ENCODE data around the gene ARHGEF12.

ARHGEF12 gene

DNA sequence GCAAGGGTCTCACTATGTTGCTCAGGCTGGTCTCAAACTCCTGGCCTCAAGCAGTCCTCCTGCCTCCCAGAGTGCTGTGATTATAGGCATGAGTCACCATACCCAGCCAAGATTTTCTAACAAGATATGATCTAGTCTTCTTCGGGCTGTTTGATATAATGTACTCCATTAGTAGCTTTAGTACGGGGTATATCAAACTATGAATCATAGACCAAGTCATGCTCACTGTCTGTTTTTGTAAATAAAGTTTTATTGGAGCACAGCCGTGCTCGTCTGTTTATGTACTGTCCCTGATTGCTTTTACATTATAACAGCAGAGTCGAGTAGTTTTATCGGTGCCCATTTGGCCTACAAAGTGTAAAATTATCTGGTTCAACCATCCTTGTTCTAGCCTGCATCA lies 131.4 kb downstream of the ARHGEF12 start:
- no peak overlapping the region for H2BK12ac ChIP-seq (ENCODE audit: low read length in 2 of 2)
- H3K36me3 ChIP-seq (ENCODE audit: control insufficient read depth in 1 of 2, insufficient read depth in 2 of 2, low read depth in 1 of 2, low read length in 2 of 2) = peaks cover 14 to 86% of the 10 kb centered on the region in 2 experiments
- DNase-seq = no peak
- H3K4ac ChIP-seq (ENCODE audit: low read depth in 1 of 2, low read length in 2 of 2) = no peak overlapping the region
- H2AK5ac ChIP-seq (ENCODE audit: low read length, severe bottlenecking) = no peak overlapping the region
- no peak overlapping the region for H3K9ac ChIP-seq (ENCODE audit: low read length)
- no peak overlapping the region for H2AFZ ChIP-seq (ENCODE audit: low read depth, low read length)
- no peaks in the 10 kb centered on the region for H3K27me3 ChIP-seq (ENCODE audit: control insufficient read depth in 1 of 2, insufficient read depth in 1 of 2, low read length in 2 of 2)
- H3K27ac ChIP-seq (ENCODE audit: low read length, poor library complexity, severe bottlenecking) = no peak overlapping the region
- H2BK15ac ChIP-seq (ENCODE audit: low read depth, poor library complexity, severe bottlenecking) = no peak overlapping the region
- no peak overlapping the region for H4K91ac ChIP-seq (ENCODE audit: low read length)
- no peaks in the 10 kb centered on the region for H3K9me3 ChIP-seq (ENCODE audit: control insufficient read depth, low read length)
- no peak overlapping the region for H3K4me3 ChIP-seq (ENCODE audit: insufficient read depth in 1 of 2, low read depth in 1 of 2, low read length in 2 of 2)
- no peaks in the 10 kb centered on the region for H3K4me1 ChIP-seq (ENCODE audit: control insufficient read depth, insufficient read depth, low read depth, low read length)
- H2BK120ac ChIP-seq (ENCODE audit: low read depth, low read length) = no peak overlapping the region
- no peak overlapping the region for H4K8ac ChIP-seq (ENCODE audit: low read length)
- WGBS = 74% methylated on average over 6 of the region's 6 CpGs
- no peak overlapping the region for H3K4me2 ChIP-seq (ENCODE audit: low read length, poor library complexity, severe bottlenecking)
- H3K14ac ChIP-seq (ENCODE audit: low read length in 2 of 2) = no peak overlapping the region
- H3K18ac ChIP-seq (ENCODE audit: low read depth in 1 of 2, low read length in 2 of 2) = no peak overlapping the region
- H2BK5ac ChIP-seq (ENCODE audit: low read depth, low read length, poor library complexity, severe bottlenecking) = no peak overlapping the region
- H3K79me1 ChIP-seq (replicated peaks; ENCODE audit: low read length, poor library complexity, severe bottlenecking) = peaks cover 11% of the 10 kb centered on the region
- no peak overlapping the region for H3K23ac ChIP-seq (ENCODE audit: low read length in 2 of 2)

DNA sequence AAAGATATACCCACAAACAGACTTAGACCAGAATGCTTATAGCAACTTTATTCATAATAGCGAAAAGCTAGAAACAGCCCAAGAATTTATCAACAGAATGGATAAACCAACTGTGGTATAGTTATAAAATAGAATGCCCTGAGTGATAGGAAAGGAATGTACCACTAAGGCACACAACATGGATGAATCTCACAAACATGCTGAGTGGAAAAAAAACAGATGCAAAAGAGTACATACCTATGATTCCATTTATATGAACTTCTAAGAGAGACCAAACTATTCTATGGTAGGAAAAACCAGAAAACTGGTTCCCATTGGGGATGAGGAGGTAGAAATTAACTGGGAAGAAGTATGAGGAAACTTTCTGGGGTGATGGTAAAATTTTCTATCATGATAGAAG lies 134.9 kb downstream of the ARHGEF12 start:
- Histone ChIP-seq H3K9ac (ENCODE audit: low read length) (no peak overlapping the region), H4K8ac (ENCODE audit: low read length) (no peak overlapping the region), H3K14ac (ENCODE audit: low read length in 2 of 2) (no peak overlapping the region), H3K18ac (ENCODE audit: low read depth in 1 of 2, low read length in 2 of 2) (no peak overlapping the region), H3K4ac (ENCODE audit: low read depth in 1 of 2, low read length in 2 of 2) (no peak overlapping the region), H3K27ac (ENCODE audit: low read length, poor library complexity, severe bottlenecking) (peak overlapping the region; percentile 89), H2BK120ac (ENCODE audit: low read depth, low read length) (no peak overlapping the region), H3K9me3 (ENCODE audit: control insufficient read depth, low read length) (no peaks in the 10 kb centered on the region), H3K23ac (ENCODE audit: low read length in 2 of 2) (no peak overlapping the region), H3K4me1 (ENCODE audit: control insufficient read depth, insufficient read depth, low read depth, low read length) (no peaks in the 10 kb centered on the region), H3K27me3 (ENCODE audit: control insufficient read depth in 1 of 2, insufficient read depth in 1 of 2, low read length in 2 of 2) (no peaks in the 10 kb centered on the region), H3K79me1 (replicated peaks; ENCODE audit: low read length, poor library complexity, severe bottlenecking) (peaks cover 17% of the 10 kb centered on the region), H3K4me3 (ENCODE audit: insufficient read depth in 1 of 2, low read depth in 1 of 2, low read length in 2 of 2) (no peak overlapping the region), H2BK12ac (ENCODE audit: low read length in 2 of 2) (no peak overlapping the region), H3K4me2 (ENCODE audit: low read length, poor library complexity, severe bottlenecking) (no peak overlapping the region), H2AK5ac (ENCODE audit: low read length, severe bottlenecking) (no peak overlapping the region), H2AFZ (ENCODE audit: low read depth, low read length) (no peak overlapping the region), H3K36me3 (ENCODE audit: control insufficient read depth in 1 of 2, insufficient read depth in 2 of 2, low read depth in 1 of 2, low read length in 2 of 2) (peaks cover 15 to 92% of the 10 kb centered on the region in 2 experiments), H2BK15ac (ENCODE audit: low read depth, poor library complexity, severe bottlenecking) (no peak overlapping the region), H4K91ac (ENCODE audit: low read length) (no peak overlapping the region), H2BK5ac (ENCODE audit: low read depth, low read length, poor library complexity, severe bottlenecking) (no peak overlapping the region)
- WGBS = no CpG with 5 or more reads among the region's 1 CpG
- peak; percentile 74 for DNase-seq

DNA sequence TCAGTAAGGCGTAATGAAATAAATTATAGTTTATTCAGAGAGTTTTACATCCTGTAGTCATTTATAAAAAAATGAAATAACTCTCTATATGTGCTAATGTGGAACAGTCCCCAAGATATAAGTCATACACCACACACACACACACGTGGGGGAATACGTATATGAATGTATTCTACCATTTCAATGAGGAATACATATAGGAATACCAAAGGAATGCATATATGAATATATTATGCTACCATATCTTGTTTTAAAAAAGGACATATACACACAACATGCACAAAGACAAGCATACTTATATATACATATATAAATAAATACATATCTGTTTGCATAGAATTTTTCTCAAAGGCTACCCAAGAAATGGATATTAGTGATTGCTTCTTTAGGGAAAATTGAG lies 135.8 kb downstream of the ARHGEF12 start:
- Histone ChIP-seq H2BK12ac (ENCODE audit: low read length in 2 of 2) (no peak overlapping the region), H3K9ac (ENCODE audit: low read length) (no peak overlapping the region), H3K27ac (ENCODE audit: low read length, poor library complexity, severe bottlenecking) (no peak overlapping the region), H3K14ac (ENCODE audit: low read length in 2 of 2) (no peak overlapping the region), H4K8ac (ENCODE audit: low read length) (no peak overlapping the region), H3K79me1 (replicated peaks; ENCODE audit: low read length, poor library complexity, severe bottlenecking) (peaks cover 17% of the 10 kb centered on the region), H3K36me3 (ENCODE audit: control insufficient read depth in 1 of 2, insufficient read depth in 2 of 2, low read depth in 1 of 2, low read length in 2 of 2) (peaks cover 16 to 92% of the 10 kb centered on the region in 2 experiments), H2AK5ac (ENCODE audit: low read length, severe bottlenecking) (no peak overlapping the region), H3K18ac (ENCODE audit: low read depth in 1 of 2, low read length in 2 of 2) (no peak overlapping the region), H2BK5ac (ENCODE audit: low read depth, low read length, poor library complexity, severe bottlenecking) (no peak overlapping the region), H2AFZ (ENCODE audit: low read depth, low read length) (no peak overlapping the region), H3K4me1 (ENCODE audit: control insufficient read depth, insufficient read depth, low read depth, low read length) (no peaks in the 10 kb centered on the region), H4K91ac (ENCODE audit: low read length) (no peak overlapping the region), H2BK120ac (ENCODE audit: low read depth, low read length) (no peak overlapping the region), H3K23ac (ENCODE audit: low read length in 2 of 2) (no peak overlapping the region), H3K4me2 (ENCODE audit: low read length, poor library complexity, severe bottlenecking) (no peak overlapping the region), H3K4me3 (ENCODE audit: insufficient read depth in 1 of 2, low read depth in 1 of 2, low read length in 2 of 2) (no peak overlapping the region), H2BK15ac (ENCODE audit: low read depth, poor library complexity, severe bottlenecking) (no peak overlapping the region), H3K9me3 (ENCODE audit: control insufficient read depth, low read length) (no peaks in the 10 kb centered on the region), H3K27me3 (ENCODE audit: control insufficient read depth in 1 of 2, insufficient read depth in 1 of 2, low read length in 2 of 2) (no peaks in the 10 kb centered on the region), H3K4ac (ENCODE audit: low read depth in 1 of 2, low read length in 2 of 2) (no peak overlapping the region)
- no peak for DNase-seq
- no CpG with 5 or more reads among the region's 3 CpGs for WGBS

DNA sequence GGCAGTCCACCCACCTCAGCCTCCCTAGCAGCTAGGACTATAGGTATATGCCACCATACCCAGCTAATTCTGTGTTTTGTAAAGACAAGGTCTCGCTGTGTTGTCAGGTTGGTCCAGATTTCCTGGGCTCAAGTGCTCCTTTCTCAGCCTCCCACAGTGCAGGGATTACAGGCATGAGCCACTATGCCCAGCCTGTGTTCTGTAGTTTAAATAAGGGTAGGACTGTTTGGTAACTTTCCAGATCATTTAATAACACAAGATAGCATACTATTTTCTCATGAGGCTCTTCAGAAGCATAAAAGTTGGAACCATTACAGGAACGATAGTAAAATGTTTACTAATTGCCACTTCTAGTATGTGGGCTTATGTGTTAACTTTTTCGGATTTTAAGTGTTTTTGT lies 137.3 kb downstream of the ARHGEF12 start:
- Histone ChIP-seq H2AFZ (ENCODE audit: low read depth, low read length) (no peak overlapping the region), H2BK15ac (ENCODE audit: low read depth, poor library complexity, severe bottlenecking) (no peak overlapping the region), H3K14ac (ENCODE audit: low read length in 2 of 2) (no peak overlapping the region), H3K4me3 (ENCODE audit: insufficient read depth in 1 of 2, low read depth in 1 of 2, low read length in 2 of 2) (no peak overlapping the region), H2BK120ac (ENCODE audit: low read depth, low read length) (no peak overlapping the region), H4K91ac (ENCODE audit: low read length) (no peak overlapping the region), H2BK5ac (ENCODE audit: low read depth, low read length, poor library complexity, severe bottlenecking) (no peak overlapping the region), H3K36me3 (ENCODE audit: control insufficient read depth in 1 of 2, insufficient read depth in 2 of 2, low read depth in 1 of 2, low read length in 2 of 2) (peaks cover 19 to 92% of the 10 kb centered on the region in 2 experiments), H3K4me2 (ENCODE audit: low read length, poor library complexity, severe bottlenecking) (no peak overlapping the region), H3K4me1 (ENCODE audit: control insufficient read depth, insufficient read depth, low read depth, low read length) (no peaks in the 10 kb centered on the region), H4K8ac (ENCODE audit: low read length) (no peak overlapping the region), H3K9me3 (ENCODE audit: control insufficient read depth, low read length) (no peaks in the 10 kb centered on the region), H3K23ac (ENCODE audit: low read length in 2 of 2) (peak overlapping the region in 1 of 2 experiments; percentile 24), H3K9ac (ENCODE audit: low read length) (no peak overlapping the region), H3K4ac (ENCODE audit: low read depth in 1 of 2, low read length in 2 of 2) (no peak overlapping the region), H3K18ac (ENCODE audit: low read depth in 1 of 2, low read length in 2 of 2) (peak overlapping the region in 1 of 2 experiments; percentile 40), H2AK5ac (ENCODE audit: low read length, severe bottlenecking) (no peak overlapping the region), H3K79me1 (replicated peaks; ENCODE audit: low read length, poor library complexity, severe bottlenecking) (peaks cover 17% of the 10 kb centered on the region), H3K27ac (ENCODE audit: low read length, poor library complexity, severe bottlenecking) (no peak overlapping the region), H2BK12ac (ENCODE audit: low read length in 2 of 2) (no peak overlapping the region), H3K27me3 (ENCODE audit: control insufficient read depth in 1 of 2, insufficient read depth in 1 of 2, low read length in 2 of 2) (no peaks in the 10 kb centered on the region)
- 97% methylated on average over 3 of the region's 3 CpGs for WGBS
- no peak for DNase-seq

Measured in mesenchymal stem cell (in vitro differentiated cells and primary cell).